ENCODE data around the gene GARIN5A. TPM values are rescaled to one million over a fixed set of nuclear protein-coding genes. Genes with fewer than 3 reads are reported as not detected.

The GARIN5A gene
- 0.32 TPM in 1 of 2 replicates, not detected in the other for total RNA-seq

DNA sequence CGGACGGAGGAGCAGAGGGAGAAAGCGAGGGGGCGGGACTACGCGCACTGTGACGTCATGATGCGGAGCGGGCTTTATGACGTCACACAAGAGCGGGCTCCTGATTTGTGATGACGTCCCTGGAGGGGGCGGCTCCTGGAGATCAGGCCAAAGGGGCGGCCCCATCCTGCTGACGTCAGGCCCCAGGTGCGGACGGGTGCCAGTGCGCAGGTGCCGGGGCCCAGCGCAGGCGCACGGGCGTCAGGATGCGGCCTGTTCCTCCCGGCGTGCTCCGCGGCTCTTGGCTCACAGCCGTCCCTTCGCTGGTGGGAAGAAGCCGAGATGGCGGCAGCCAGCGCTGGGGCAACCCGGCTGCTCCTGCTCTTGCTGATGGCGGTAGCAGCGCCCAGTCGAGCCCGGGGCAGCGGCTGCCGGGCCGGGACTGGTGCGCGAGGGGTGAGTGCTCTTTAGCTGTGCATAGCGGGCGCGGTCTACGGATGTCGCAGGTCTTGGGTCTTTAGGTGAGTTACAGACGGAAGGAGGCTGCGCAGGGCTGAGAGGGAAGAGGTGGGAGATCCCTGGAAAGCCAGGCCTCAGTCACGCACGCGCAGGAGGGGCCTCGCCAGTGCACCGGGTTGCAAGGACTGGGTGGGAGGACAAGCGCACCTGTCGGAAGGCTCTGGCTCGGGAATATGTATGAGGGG is at the start of gene GARIN5A, which contains the start of gene EMC10:
Gene GARIN5A (minus strand): TSS at position 625 of the 683 bp plus-strand sequence. CDS start 460 bp downstream, at position 165.
Gene EMC10 (plus strand): TSS at position 284 of the 683 bp plus-strand sequence. CDS start 38 bp downstream, at position 322.

DNA sequence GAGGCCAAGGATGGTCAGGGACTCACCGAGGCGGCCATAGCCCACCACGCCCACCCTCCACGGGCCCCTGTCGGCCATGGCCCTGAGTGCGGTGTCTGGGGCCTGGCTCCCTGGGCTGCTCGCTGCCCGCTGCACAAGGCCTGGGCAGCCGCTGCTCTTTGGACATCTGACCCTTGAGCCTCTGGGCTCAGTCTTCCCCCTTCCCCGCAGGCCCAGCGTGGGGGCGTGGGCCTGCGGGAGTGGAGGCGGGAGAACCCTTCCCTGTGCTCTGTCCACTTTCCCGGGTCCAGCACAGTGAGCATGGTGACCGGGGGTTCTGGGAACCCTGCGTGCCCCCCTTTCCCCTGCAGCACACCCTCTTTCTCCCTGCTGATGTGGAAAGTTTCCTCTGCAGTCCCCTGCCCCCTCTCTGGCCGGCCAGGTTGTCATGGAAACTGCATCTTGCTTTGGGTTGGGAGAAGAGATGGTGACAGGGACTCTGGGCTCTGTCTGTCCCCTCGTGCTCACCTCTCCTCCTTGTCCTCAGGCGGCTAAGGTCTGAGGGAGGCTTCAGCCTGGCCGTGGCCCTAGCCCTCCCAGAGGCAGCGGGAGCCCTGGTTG is 37.2 kb upstream of the GARIN5A start, which contains the start of gene ASPDH:
Gene ASPDH (minus strand): TSS at position 168 of the 600 bp plus-strand sequence. CDS start 90 bp downstream, at position 78.

DNA sequence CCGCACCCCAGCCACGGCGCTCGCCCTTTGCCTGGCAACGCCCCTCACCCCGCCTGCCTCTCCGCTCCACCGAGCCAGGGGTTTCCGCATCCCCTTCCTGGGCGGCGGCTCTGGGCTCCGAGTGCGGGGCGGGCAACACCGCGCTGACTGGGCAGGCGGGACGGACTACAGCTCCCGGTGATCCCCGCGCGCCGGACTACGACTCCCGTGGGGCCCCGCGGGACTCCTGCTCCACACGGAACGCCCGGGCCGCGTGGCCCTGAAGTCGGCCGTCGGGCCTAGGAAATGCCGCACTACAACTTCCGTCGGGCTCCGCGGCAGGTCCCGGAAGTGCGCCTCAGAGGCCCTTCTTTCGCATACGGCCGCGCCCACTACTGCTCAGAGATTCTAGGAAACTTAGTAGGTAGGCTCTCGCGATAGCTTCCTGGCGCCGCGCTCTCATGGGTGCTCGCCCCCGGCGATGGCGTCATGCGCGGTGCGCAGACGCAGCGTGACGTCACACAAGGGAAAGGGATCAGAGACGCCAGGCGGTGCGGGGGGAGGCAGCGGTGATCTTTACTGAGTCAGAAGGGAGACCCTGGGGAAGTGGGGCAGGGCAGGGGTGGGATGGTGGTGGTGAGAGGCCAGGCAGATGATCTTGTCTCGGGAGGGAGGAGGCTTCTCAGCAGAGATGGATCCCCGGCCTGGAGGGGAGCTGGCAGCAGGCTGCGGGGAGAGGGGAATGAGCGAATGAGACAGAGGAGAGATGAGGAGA is 34.6 kb upstream of the GARIN5A start, which contains the start of gene JOSD2:
Gene JOSD2 (minus strand): TSS at position 123 of the 754 bp plus-strand sequence. CDS start 760 bp downstream, outside the sequence.

DNA sequence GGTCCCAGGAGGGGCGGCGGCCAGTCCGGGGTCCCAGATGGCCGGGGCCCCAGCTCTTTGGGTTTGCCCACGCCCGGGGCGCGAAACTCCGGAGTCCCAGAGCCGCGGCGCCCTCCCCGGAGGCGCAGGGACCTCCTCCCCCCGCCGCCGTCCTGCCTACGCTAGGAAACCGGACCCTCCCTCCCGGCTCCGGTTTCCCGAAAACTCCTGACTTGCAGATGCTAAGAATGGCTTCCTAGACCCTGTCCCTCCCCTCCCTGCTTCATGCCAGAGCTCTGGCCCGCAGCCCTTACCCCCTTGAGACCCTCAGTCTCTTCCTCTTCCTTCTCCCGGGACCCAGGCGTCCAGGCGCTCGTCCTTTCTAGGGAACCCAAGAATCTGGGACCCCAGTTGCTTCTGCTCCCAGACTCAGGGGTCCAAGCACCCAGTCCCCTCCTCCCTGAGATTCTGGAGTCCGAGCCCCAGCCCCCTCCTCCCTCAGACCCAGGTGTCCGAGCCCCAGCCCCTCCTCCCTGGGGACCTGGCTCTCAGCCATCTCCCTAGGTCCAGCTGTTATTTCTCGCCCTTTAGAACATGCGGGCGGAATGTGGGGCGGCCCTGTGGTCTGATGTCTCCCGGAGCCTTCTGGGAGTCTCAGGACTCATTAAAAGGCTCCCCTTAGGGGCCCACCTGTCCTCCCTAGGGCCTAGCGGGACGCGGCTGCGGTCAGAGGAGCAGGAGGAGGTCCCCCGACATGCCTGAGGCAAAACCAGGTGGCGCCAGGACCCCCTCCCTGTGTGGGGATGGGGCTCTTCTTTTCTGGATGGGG is 44.2 kb downstream of the GARIN5A start, which contains the start of gene MYBPC2:
Gene MYBPC2 (plus strand): TSS at position 672 of the 808 bp plus-strand sequence. CDS start 62 bp downstream, at position 734.

DNA sequence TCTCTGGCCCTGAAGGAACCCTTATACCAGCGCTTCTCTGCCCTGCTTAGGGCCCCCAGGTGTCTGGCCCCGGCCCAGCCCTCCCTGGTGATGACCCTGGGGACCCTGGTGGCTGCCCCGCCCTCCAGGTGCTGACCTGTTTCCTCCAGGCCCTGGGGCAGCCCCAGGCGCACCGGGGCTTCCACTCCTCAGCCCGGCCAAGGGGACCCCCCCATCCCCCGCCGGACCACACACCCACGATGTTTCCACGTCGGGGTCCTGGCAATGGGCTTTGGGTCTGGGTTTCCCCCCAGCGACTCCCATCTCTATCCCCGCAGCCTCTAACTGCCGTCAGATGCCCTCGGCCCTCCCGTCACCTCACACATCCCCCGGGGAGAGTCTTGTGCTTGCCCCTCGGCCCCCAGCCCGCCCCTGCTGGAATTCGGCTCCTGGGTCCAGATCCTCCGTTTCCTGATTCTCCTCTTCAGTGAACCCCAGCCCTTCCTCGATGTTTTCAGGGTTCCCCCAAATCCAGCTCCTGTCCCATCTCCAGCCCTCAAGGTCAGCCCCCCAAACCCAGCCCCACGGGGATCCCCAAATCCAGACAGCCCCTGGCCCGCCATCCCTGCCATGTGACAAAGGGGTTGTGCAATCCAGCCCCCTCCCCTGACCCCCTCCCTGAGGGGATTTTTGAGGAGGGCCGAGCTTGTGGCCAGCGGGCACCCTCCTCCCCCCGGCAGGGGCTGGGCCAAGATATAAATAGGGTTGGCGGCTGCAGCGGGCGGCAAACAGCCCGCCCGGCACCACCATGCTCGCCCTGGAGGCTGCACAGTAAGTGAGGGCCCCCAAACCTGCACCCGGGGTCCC is 58.2 kb downstream of the GARIN5A start, which contains the start of gene SPIB:
Gene SPIB (plus strand): TSS at position 763 of the 846 bp plus-strand sequence. CDS start 25 bp downstream, at position 788.

Other genes starting within 250 kb of the GARIN5A start
- under 0.01 TPM in 2 replicates for gene KCNC3, start 147.5 kb downstream of the GARIN5A start, total RNA-seq
- gene NAPSA, start 111.2 kb downstream of the GARIN5A start, total RNA-seq = under 0.01 and 0.61 TPM in 2 replicates
- 43.6 and 48.4 TPM in 2 replicates for gene NR1H2, start 100.4 kb downstream of the GARIN5A start, total RNA-seq
- 55.9 and 65.0 TPM in 2 replicates for gene POLD1, start 92.5 kb downstream of the GARIN5A start, total RNA-seq
- gene SPIB, start 57.9 kb downstream of the GARIN5A start, total RNA-seq = not detected in 2 replicates
- not detected in 2 replicates for gene MYBPC2, start 44.0 kb downstream of the GARIN5A start, total RNA-seq
- 41.3 and 63.2 TPM in 2 replicates for gene EMC10, start 341 bp downstream of the GARIN5A start, total RNA-seq
- 15.3 and 22.1 TPM in 2 replicates for gene JOSD2, start 34.3 kb upstream of the GARIN5A start, total RNA-seq
- not detected in 2 replicates for gene ASPDH, start 37.1 kb upstream of the GARIN5A start, total RNA-seq
- under 0.01 TPM in 1 of 2 replicates, not detected in the other for gene LRRC4B, start 91.6 kb upstream of the GARIN5A start, total RNA-seq
- gene SYT3, start 163.0 kb upstream of the GARIN5A start, total RNA-seq = under 0.01 and 0.15 TPM in 2 replicates
- gene C19orf81, start 172.6 kb upstream of the GARIN5A start, total RNA-seq = 2.7 TPM in 1 of 2 replicates, not detected in the other
- gene SHANK1, start 243.0 kb upstream of the GARIN5A start, total RNA-seq = 0.97 and 1.8 TPM in 2 replicates
- 22.4 and 27.4 TPM in 2 replicates for gene CLEC11A, start 246.5 kb upstream of the GARIN5A start, total RNA-seq

Data from epithelial cell of umbilical artery (primary cell).